ENCODE results near the gene ANKRD22. TPM values are rescaled to one million over a fixed set of nuclear protein-coding genes. Genes with fewer than 3 reads are reported as not detected.

ANKRD22 gene
- total RNA-seq, 1 donor from 2014 or later = not detected

GRCh38 chr10:88895250-88895649 is 43.6 kb upstream of the ANKRD22 start:
- no peaks in the 10 kb centered on the region for H3K27me3 Mint-ChIP-seq (ENCODE audit: unreplicated experiment)
- no peak for DNase-seq
- H3K27ac Mint-ChIP-seq (ENCODE audit: unreplicated experiment) = no peak overlapping the region
- H3K9me3 Mint-ChIP-seq (ENCODE audit: unreplicated experiment) = no peaks in the 10 kb centered on the region
- H3K4me3 Mint-ChIP-seq (ENCODE audit: unreplicated experiment) = no peak overlapping the region
- TF ChIP-seq, protein P1, sequence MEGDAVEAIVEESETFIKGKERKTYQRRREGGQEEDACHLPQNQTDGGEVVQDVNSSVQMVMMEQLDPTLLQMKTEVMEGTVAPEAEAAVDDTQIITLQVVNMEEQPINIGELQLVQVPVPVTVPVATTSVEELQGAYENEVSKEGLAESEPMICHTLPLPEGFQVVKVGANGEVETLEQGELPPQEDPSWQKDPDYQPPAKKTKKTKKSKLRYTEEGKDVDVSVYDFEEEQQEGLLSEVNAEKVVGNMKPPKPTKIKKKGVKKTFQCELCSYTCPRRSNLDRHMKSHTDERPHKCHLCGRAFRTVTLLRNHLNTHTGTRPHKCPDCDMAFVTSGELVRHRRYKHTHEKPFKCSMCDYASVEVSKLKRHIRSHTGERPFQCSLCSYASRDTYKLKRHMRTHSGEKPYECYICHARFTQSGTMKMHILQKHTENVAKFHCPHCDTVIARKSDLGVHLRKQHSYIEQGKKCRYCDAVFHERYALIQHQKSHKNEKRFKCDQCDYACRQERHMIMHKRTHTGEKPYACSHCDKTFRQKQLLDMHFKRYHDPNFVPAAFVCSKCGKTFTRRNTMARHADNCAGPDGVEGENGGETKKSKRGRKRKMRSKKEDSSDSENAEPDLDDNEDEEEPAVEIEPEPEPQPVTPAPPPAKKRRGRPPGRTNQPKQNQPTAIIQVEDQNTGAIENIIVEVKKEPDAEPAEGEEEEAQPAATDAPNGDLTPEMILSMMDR (IDR thresholded peaks at IDR 0.05; ENCODE audit: partially characterized antibody, unreplicated experiment) = no peak
- peaks cover 5% of the 10 kb centered on the region for H3K4me1 Mint-ChIP-seq (ENCODE audit: low read depth, unreplicated experiment)
- no peaks in the 10 kb centered on the region for H3K36me3 Mint-ChIP-seq (ENCODE audit: unreplicated experiment)

- Mint-ChIP-seq H3K27ac (ENCODE audit: unreplicated experiment) (no peak overlapping the region), H3K9me3 (ENCODE audit: unreplicated experiment) (no peaks in the 10 kb centered on the region), H3K27me3 (ENCODE audit: unreplicated experiment) (no peaks in the 10 kb centered on the region), H3K4me3 (ENCODE audit: unreplicated experiment) (no peak overlapping the region), H3K36me3 (ENCODE audit: unreplicated experiment) (no peaks in the 10 kb centered on the region), H3K4me1 (ENCODE audit: low read depth, unreplicated experiment) (peaks cover 1% of the 10 kb centered on the region)
- TF ChIP-seq, protein P1 (IDR thresholded peaks at IDR 0.05; ENCODE audit: partially characterized antibody, unreplicated experiment) = no peak
- no peak for DNase-seq
Measured at GRCh38 chr10:88893611-88894010, 42.0 kb upstream of the ANKRD22 start.

- Mint-ChIP-seq H3K4me3 (ENCODE audit: unreplicated experiment) (no peak overlapping the region), H3K36me3 (ENCODE audit: unreplicated experiment) (no peaks in the 10 kb centered on the region), H3K27me3 (ENCODE audit: unreplicated experiment) (no peaks in the 10 kb centered on the region), H3K4me1 (ENCODE audit: low read depth, unreplicated experiment) (peaks cover 1% of the 10 kb centered on the region), H3K27ac (ENCODE audit: unreplicated experiment) (no peak overlapping the region), H3K9me3 (ENCODE audit: unreplicated experiment) (no peaks in the 10 kb centered on the region)
- TF ChIP-seq, protein P1 (IDR thresholded peaks at IDR 0.05; ENCODE audit: partially characterized antibody, unreplicated experiment) = no peak
- no peak for DNase-seq
Measured at GRCh38 chr10:88892222-88892967, 40.8 kb upstream of the ANKRD22 start.

GRCh38 chr10:88890681-88891381 is 39.2 kb upstream of the ANKRD22 start:
- no peak overlapping the region for H3K27ac Mint-ChIP-seq (ENCODE audit: unreplicated experiment)
- H3K36me3 Mint-ChIP-seq (ENCODE audit: unreplicated experiment) = no peaks in the 10 kb centered on the region
- H3K4me1 Mint-ChIP-seq (ENCODE audit: low read depth, unreplicated experiment) = no peaks in the 10 kb centered on the region
- DNase-seq = no peak
- no peaks in the 10 kb centered on the region for H3K9me3 Mint-ChIP-seq (ENCODE audit: unreplicated experiment)
- no peaks in the 10 kb centered on the region for H3K27me3 Mint-ChIP-seq (ENCODE audit: unreplicated experiment)
- TF ChIP-seq, protein P1 (IDR thresholded peaks at IDR 0.05; ENCODE audit: partially characterized antibody, unreplicated experiment) = no peak
- H3K4me3 Mint-ChIP-seq (ENCODE audit: unreplicated experiment) = no peak overlapping the region

Measured in glutamatergic neuron (in vitro differentiated cells).